GM12878 (cell line): Measurements from ENCODE around the gene CDC42BPB. TPM values are rescaled to one million over a fixed set of nuclear protein-coding genes. Genes with fewer than 3 reads are reported as not detected.

Experiments used
- ATAC-seq: fragments of 200-7000 bp; cut with Tn5 transposase; 3 replicates; pipeline ENCODE4 v1.9.1; 2020; ENCODE audit warnings: mild to moderate bottlenecking, moderate library complexity
- BruUV-seq: library from RNA; stranded (reverse); fragments of 400-500 nt; replicated peaks from 2 replicates; lab custom pipeline; 2021; lab: Mats Ljungman, UMichigan
- CTCF ChIA-PET: fragments of 300-600 bp; sonication (Branson Sonifier 250); formaldehyde crosslinking; extraction: SDS; loops from one replicate; lab custom pipeline; 2021; ENCODE audit warnings: inconsistent platforms; lab: Yijun Ruan, JAX
- POLR2A ChIA-PET: fragments of 350-600 bp; formaldehyde crosslinking; extraction: SDS; loops from one replicate; lab custom pipeline; 2021; ENCODE audit warnings: inconsistent platforms; lab: Charles Lee
- RAD21 ChIA-PET: fragments of 300-600 bp; sonication (Branson Sonifier 250); formaldehyde crosslinking; loops from one replicate; lab custom pipeline; 2023; ENCODE audit warnings: antibody characterized with exemption; ENCODE audit not compliant: unreplicated experiment; lab: Charles Lee
- SMC1A ChIA-PET: fragments of 300-600 bp; sonication (Branson Sonifier 250); formaldehyde crosslinking; loops from one replicate; lab custom pipeline; 2023; ENCODE audit not compliant: unreplicated experiment, uncharacterized antibody; lab: Charles Lee
- DNase-seq: peaks from one replicate; pipeline ENCODE4 v3.0.0-alpha.2; 2011; ENCODE audit warnings: low read depth, low spot score
- FAIRE-seq: peaks from 3 replicates; lab custom pipeline; 2011; peaks lifted over from hg19 to GRCh38; lab: Jason Lieb, UNC
- H2AFZ ChIP-seq: 2 replicates; pipeline ENCODE4 v1.6.0; 2011; ENCODE audit warnings: low read depth, low read length, control low read depth; ENCODE audit not compliant: control insufficient read depth
- H3K27ac ChIP-seq: 2 replicates; pipeline ENCODE4 v1.5.1; 2011; ENCODE audit warnings: control low read depth; ENCODE audit not compliant: control insufficient read depth, insufficient read depth
- H3K27me3 ChIP-seq, 2 experiments: replicated peaks in 1 of 2; 2 replicates each; pipeline versions ENCODE4 v1.6.0 to v1.6.1; 2011; ENCODE audit warnings: low read length in 1 of 2; ENCODE audit not compliant: control insufficient read depth in 2 of 2, insufficient read depth in 2 of 2
- H3K36me3 ChIP-seq, 2 experiments: 2 replicates each; pipeline ENCODE4 v1.5.1; 2011; ENCODE audit warnings: low read length in 1 of 2; ENCODE audit not compliant: control insufficient read depth in 2 of 2, insufficient read depth in 2 of 2
- H3K4me1 ChIP-seq: 2 replicates; pipeline ENCODE4 v1.6.1; 2011; ENCODE audit warnings: mild to moderate bottlenecking, low read length, moderate library complexity, mixed read lengths; ENCODE audit not compliant: control insufficient read depth, insufficient read depth
- H3K4me2 ChIP-seq: 2 replicates; pipeline ENCODE4 v1.6.0; 2011; ENCODE audit warnings: control low read depth; ENCODE audit not compliant: control insufficient read depth, insufficient read depth
- H3K4me3 ChIP-seq: fragments of 200-600 bp; sonication (generic); 2 replicates; pipeline ENCODE4 v1.5.1; 2016
- H3K79me2 ChIP-seq: 2 replicates; pipeline ENCODE4 v1.6.0; 2011; ENCODE audit warnings: low read length; ENCODE audit not compliant: control insufficient read depth, insufficient read depth
- H3K9ac ChIP-seq: 2 replicates; pipeline ENCODE4 v1.8.0; 2011; ENCODE audit warnings: low read length, control low read depth, mixed read lengths; ENCODE audit not compliant: control insufficient read depth, insufficient read depth
- H3K9me3 ChIP-seq: replicated peaks from 3 replicates; pipeline ENCODE4 v1.5.1; 2011; ENCODE audit warnings: mild to moderate bottlenecking, low read length; ENCODE audit not compliant: control insufficient read depth, insufficient read depth
- H4K20me1 ChIP-seq: 2 replicates; pipeline ENCODE4 v1.6.0; 2011; ENCODE audit not compliant: control insufficient read depth, insufficient read depth
- CREB1 ChIP-seq: IDR thresholded peaks from 2 replicates; pipeline ENCODE4 v1.6.1; 2012; ENCODE audit warnings: low read depth, mild to moderate bottlenecking, inconsistent platforms
- EGR1 ChIP-seq, 2 experiments: IDR thresholded peaks; 1 replicate in 1 of 2; 2 replicates in 1 of 2; pipeline ENCODE4 v1.6.1; 2011 to 2012; ENCODE audit warnings: low read depth in 2 of 2, low read length in 2 of 2, borderline replicate concordance in 1 of 2, mild to moderate bottlenecking in 1 of 2, moderate library complexity in 1 of 2
- HDAC6 ChIP-seq: fragments of 200-600 bp; sonication (generic); IDR thresholded peaks from one replicate; pipeline ENCODE4 v1.8.0; 2017; ENCODE audit warnings: antibody characterized with exemption; ENCODE audit not compliant: unreplicated experiment
- MYC ChIP-seq: IDR thresholded peaks from 2 replicates; pipeline ENCODE4 v1.6.1; 2011; ENCODE audit warnings: mild to moderate bottlenecking, low read length, moderate library complexity, inconsistent platforms; ENCODE audit not compliant: insufficient read depth, insufficient replicate concordance, insufficient read length, severe bottlenecking
- PAX5 ChIP-seq: IDR thresholded peaks from 2 replicates; pipeline ENCODE4 v1.6.1; 2011; ENCODE audit warnings: low read depth, low read length, borderline replicate concordance
- SMAD1 ChIP-seq: fragments of 450-650 bp; IDR thresholded peaks from 2 replicates; pipeline ENCODE4 v1.6.1; 2018; ENCODE audit warnings: mild to moderate bottlenecking, low read depth; ENCODE audit not compliant: partially characterized antibody
- SMARCA5 ChIP-seq: fragments of 450-650 bp; IDR thresholded peaks from 2 replicates; pipeline ENCODE4 v1.6.1; 2017; ENCODE audit warnings: mild to moderate bottlenecking
- SUZ12 ChIP-seq: fragments of 200-600 bp; sonication (generic); IDR thresholded peaks from one replicate; pipeline ENCODE4 v1.6.1; 2018; ENCODE audit warnings: antibody characterized with exemption, mild to moderate bottlenecking; ENCODE audit not compliant: unreplicated experiment
- TAF1 ChIP-seq: IDR thresholded peaks from 2 replicates; pipeline ENCODE4 v1.6.1; 2011; ENCODE audit warnings: mild to moderate bottlenecking, low read depth, low read length, borderline replicate concordance
- ZZZ3 ChIP-seq: IDR thresholded peaks from 2 replicates; pipeline ENCODE4 v1.6.1; 2011; ENCODE audit warnings: low read depth; ENCODE audit not compliant: control insufficient read depth, insufficient read length
- WGBS: methylation state at CpG from one replicate; pipeline ENCODE4 v1.1.6; 2016; ENCODE audit warnings: low lambda C conversion rate; ENCODE audit not compliant: insufficient replicate concordance, insufficient coverage; ENCODE audit errors: missing lambda C conversion rate; 5-methylcytosine and 5-hydroxymethylcytosine counted together
- in situ Hi-C: fragments of 300-500 bp; cut with MboI; formaldehyde crosslinking; loops from 9 replicates; pipeline ENCODE4 v1.14.3; 2018; ENCODE audit warnings: mixed read lengths
- intact Hi-C: fragments of 100-400 bp; cut with micrococcal nuclease; formaldehyde crosslinking; loops from one replicate; pipeline ENCODE4 v1.14.2; 2022; ENCODE audit not compliant: unreplicated experiment
- polyA plus RNA-seq, 11 experiments: library from polyadenylated mRNA; depleted of rRNA in 4 of 11; unstranded in 6 of 11; stranded (reverse) in 5 of 11; fragments of >200 nt; fragmentation: Nextera tagmentation in 4 of 11; fragmentation: Illumina TruSeq in 1 of 11; extraction: Ambion mirVana in 4 of 11; extraction: Trizol in 1 of 11; gene quantifications; 1 replicate in 1 of 11; 2 replicates in 10 of 11; pipeline versions ENCODE4 v1.2.1 to v1.2.3, GENCODE V29; 2011 to 2016; ENCODE audit warnings: inconsistent platforms in 2 of 11, missing spikeins in 2 of 11, low read depth in 1 of 11
- total RNA-seq, 4 experiments: library from RNA; depleted of rRNA in 3 of 4; stranded (reverse); fragments of >200 nt in 3 of 4; fragmentation: Illumina TruSeq in 1 of 4; extraction: Trizol in 1 of 4; gene quantifications; 2 replicates each; pipeline versions ENCODE4 v1.2.1 to v1.2.3, GENCODE V29; 2013 to 2021
- TF ChIP-seq, protein P1 (sequence below): fragments of 450-650 bp; IDR thresholded peaks from 2 replicates; pipeline ENCODE4 v1.6.1; 2017; ENCODE audit warnings: low read depth, mild to moderate bottlenecking, moderate library complexity
- TF ChIP-seq, protein P2 (sequence below): IDR thresholded peaks from 2 replicates; pipeline ENCODE4 v1.6.1; 2012; ENCODE audit warnings: low read length, inconsistent platforms

The CDC42BPB gene
- total and polyA plus RNA-seq, 10 of the 15 experiments (the other 5 are each of a cell fraction or from before 2014, with no cell fraction given): 0.42 to 22.1 (median 13.3) TPM

DNA sequence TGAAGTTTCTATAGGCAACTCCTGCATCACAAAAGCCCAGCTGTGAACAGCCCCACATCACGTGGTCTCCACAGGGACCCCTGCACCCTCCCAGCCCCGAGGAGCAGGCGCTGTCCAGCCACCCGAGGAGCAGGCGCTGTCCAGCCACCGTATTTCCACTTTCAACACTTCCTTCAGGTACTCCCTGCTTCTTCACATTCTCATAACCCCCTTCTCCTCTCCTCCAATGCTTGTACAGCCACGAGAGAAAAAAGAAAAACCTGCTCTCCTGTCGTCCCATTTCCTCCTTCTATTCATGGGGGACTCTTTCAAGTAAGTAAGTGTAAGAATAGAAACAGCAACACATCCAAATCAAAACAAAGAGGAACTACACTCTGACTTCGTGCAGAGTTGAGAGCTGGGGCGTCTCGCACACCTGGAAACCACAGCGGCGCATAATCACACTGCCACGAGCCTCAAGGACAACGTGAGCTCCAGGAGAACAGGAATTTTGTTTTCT lies 11.9 kb downstream of the CDC42BPB start (continued):
- no peak for TF ChIP-seq PAX5
- TF ChIP-seq EGR1 (IDR thresholded peaks at IDR 0.05; ENCODE audit: borderline replicate concordance in 1 of 2, low read depth in 2 of 2, low read length in 2 of 2): no peak
- TF ChIP-seq, protein P1, sequence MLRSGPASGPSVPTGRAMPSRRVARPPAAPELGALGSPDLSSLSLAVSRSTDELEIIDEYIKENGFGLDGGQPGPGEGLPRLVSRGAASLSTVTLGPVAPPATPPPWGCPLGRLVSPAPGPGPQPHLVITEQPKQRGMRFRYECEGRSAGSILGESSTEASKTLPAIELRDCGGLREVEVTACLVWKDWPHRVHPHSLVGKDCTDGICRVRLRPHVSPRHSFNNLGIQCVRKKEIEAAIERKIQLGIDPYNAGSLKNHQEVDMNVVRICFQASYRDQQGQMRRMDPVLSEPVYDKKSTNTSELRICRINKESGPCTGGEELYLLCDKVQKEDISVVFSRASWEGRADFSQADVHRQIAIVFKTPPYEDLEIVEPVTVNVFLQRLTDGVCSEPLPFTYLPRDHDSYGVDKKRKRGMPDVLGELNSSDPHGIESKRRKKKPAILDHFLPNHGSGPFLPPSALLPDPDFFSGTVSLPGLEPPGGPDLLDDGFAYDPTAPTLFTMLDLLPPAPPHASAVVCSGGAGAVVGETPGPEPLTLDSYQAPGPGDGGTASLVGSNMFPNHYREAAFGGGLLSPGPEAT: peak; percentile 27; the same call in 1 of the 2 replicates
- no peak for TF ChIP-seq HDAC6
- TF ChIP-seq SMARCA5: no peak
- TF ChIP-seq, all 136 proteins: peak for 28

DNA sequence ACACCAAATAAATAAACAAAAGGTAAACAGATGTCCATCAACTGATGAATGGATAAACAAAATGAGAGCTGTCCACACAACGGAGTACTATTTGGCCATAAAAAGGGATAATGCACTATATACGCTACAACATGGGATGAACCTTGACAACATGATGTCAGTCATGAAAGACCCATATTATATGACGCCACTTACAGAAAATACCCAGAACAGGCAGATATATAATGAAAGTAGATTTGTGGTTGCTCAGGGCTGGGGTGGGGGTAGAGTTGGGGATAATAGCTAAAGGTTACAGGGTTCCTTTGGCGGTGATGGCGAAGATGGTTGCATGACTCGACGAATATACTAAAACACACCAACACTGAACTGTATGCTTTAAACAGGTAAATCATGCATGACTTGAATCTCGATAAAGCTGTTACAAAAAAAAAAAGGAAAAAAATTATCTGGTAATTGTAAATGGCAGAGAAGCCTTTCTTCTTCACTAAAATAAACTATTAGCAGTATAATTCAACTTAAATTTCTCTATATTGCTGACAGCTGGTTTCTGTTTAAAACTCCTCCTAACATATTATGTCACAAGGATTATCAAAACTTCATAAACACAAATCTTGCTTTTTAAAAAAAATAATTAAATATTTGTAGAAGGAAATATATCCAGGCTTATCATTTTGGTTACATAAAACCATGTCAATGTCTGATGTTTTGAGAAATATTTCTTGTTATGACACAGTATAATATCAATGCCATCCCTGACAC lies 13.9 kb downstream of the CDC42BPB start:
- POLR2A ChIA-PET: interaction anchor here (0.6 to 1.2 kb wide), 2 partner anchors 10 to 11 kb away, joined by 3 to 4 read pairs; no protein-coding TSS in a partner anchor
- 72% methylated on average over 8 of the region's 8 CpGs for WGBS
- Histone ChIP-seq H3K36me3 (peaks cover 3 to 4% of the 10 kb centered on the region in 2 experiments; a peak in 3 of 4 replicates), H3K4me2 (peak overlapping the region; percentile 67), H3K4me3 (no peak overlapping the region), H3K9me3 (peaks cover 12% of the 10 kb centered on the region; the same call in 2 of the 3 replicates), H3K4me1 (peaks cover 26% of the 10 kb centered on the region), H3K9ac (no peak overlapping the region), H3K27me3 (no peaks in the 10 kb centered on the region), H4K20me1 (no peaks in the 10 kb centered on the region), H2AFZ (no peak overlapping the region; the same call in 1 of the 2 replicates), H3K79me2 (peaks cover 35% of the 10 kb centered on the region), H3K27ac (peak overlapping the region; percentile 48)
- FAIRE-seq (peak; percentile 61), DNase-seq (no peak), ATAC-seq (peak; percentile 39)
- TSS peak; percentile 51 for BruUV-seq
- intact Hi-C loops (no loop called here), in situ Hi-C loops (no loop called here)
- RAD21 ChIA-PET: interaction anchor here (0.5 kb wide), 1 partner anchor 347 kb away, joined by 3 read pairs; no protein-coding TSS in a partner anchor
- SMC1A ChIA-PET: interaction anchor here (0.7 to 1.8 kb wide), 4 partner anchors 10 to 62 kb away, joined by 3 to 4 read pairs (median 3); no protein-coding TSS in a partner anchor
- CTCF ChIA-PET: interaction anchor here (1.2 to 2.2 kb wide), 4 partner anchors 8 to 349 kb away, joined by 3 to 8 read pairs (median 3); no protein-coding TSS in a partner anchor
- TF ChIP-seq MYC (no peak), ZZZ3 (no peak), TAF1 (no peak), SMAD1 (no peak), SUZ12 (no peak), CREB1 (peak; percentile 68)
- TF ChIP-seq, protein P2, sequence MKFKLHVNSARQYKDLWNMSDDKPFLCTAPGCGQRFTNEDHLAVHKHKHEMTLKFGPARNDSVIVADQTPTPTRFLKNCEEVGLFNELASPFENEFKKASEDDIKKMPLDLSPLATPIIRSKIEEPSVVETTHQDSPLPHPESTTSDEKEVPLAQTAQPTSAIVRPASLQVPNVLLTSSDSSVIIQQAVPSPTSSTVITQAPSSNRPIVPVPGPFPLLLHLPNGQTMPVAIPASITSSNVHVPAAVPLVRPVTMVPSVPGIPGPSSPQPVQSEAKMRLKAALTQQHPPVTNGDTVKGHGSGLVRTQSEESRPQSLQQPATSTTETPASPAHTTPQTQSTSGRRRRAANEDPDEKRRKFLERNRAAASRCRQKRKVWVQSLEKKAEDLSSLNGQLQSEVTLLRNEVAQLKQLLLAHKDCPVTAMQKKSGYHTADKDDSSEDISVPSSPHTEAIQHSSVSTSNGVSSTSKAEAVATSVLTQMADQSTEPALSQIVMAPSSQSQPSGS: peak; percentile 28; the same call in 1 of the 2 replicates
- TF ChIP-seq, protein P1: no peak
